Adrenal gland (tissue), 5 donors: ENCODE results near the gene STN1.

Experiments
- CTCF ChIP-seq, 6 experiments: fragments of 450-650 bp in 4 of 6; fragments of 200-600 bp in 2 of 6; sonication (generic) in 1 of 6; IDR thresholded peaks; 1 replicate in 5 of 6; 2 replicates in 1 of 6; pipeline versions ENCODE4 v1.5.1 to v1.8.0; 2016 to 2021; ENCODE audit warnings: antibody characterized with exemption in 6 of 6, mild to moderate bottlenecking in 2 of 6, moderate library complexity in 1 of 6
- POLR2A ChIP-seq, 2 donors: fragments of 450-650 bp; IDR thresholded peaks; one replicate each; pipeline ENCODE4 v1.6.1; 2017; ENCODE audit warnings: antibody characterized with exemption in 2 of 2, mild to moderate bottlenecking in 2 of 2, moderate library complexity in 1 of 2
- donor health status: DM: no; HTN: no; CAD: no.

DNA sequence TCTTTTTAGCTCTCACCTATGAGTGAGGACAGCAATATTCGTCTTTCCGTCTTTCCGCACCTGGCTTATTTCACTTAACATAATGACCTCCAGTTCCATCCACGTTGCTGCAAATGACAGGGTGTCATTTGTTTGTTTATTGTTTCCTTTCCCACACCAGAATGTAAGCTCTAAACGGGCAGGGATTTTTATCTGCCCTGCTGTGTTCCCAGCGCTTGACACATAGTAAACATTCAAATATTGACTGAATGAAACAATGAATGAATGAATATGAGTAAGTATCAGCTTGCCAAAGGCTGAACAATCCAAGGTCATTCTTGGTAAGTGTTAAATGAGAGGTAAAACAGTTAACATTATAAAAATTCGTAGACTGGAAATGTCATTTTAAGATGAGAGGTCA lies 75.4 kb downstream of the STN1 start:
- no peak for TF ChIP-seq CTCF (IDR thresholded peaks at IDR 0.05)
- no peak for TF ChIP-seq POLR2A (IDR thresholded peaks at IDR 0.05)
